ENCODE measurements around the gene PTPA. TPM values are rescaled to one million over a fixed set of nuclear protein-coding genes. Genes with fewer than 3 reads are reported as not detected.
A peak's percentile ranks its signal among the peaks of the same experiment; 100 is the strongest.

PTPA gene
- total RNA-seq, 6 donors from 2014 or later: 48.2 to 130 (median 67.2) TPM

GRCh38 chr9:129131300-129132145 is 20.3 kb downstream of the PTPA start:
- TF ChIP-seq CTCF (IDR thresholded peaks at IDR 0.05) (peak; percentile 93 to 99 (median 97)), POLR2AphosphoS5 (IDR thresholded peaks at IDR 0.05) (no peak), EP300 (IDR thresholded peaks at IDR 0.05) (no peak)
- peaks cover 6 to 17% (median 11%) of the 10 kb centered on the region in 4 donors for H3K4me1 ChIP-seq
- no peaks in the 10 kb centered on the region for H3K9me3 ChIP-seq
- peaks cover 14 to 71% (median 37%) of the 10 kb centered on the region in 4 donors for H3K36me3 ChIP-seq
- DNase-seq (peak; percentile 83 to 91), ATAC-seq (ENCODE audit: low FRiP score in 2 of 2) (peak; percentile 87 to 95)
- H3K4me3 ChIP-seq: no peak overlapping the region
- WGBS, 2 donors: 42 to 79% methylated on average over 6 to 13 of the region's 13 CpGs
- H3K27me3 ChIP-seq: no peaks in the 10 kb centered on the region
- no peak overlapping the region for H3K27ac ChIP-seq

- peaks cover 6 to 15% (median 12%) of the 10 kb centered on the region in 4 donors for H3K4me1 ChIP-seq
- H3K9me3 ChIP-seq: no peaks in the 10 kb centered on the region
- H3K27me3 ChIP-seq: no peaks in the 10 kb centered on the region
- DNase-seq: no peak
- no peak overlapping the region for H3K4me3 ChIP-seq
- no peak overlapping the region for H3K27ac ChIP-seq
- H3K36me3 ChIP-seq: peaks cover 15 to 80% (median 44%) of the 10 kb centered on the region in 4 donors
- TF ChIP-seq EP300 (IDR thresholded peaks at IDR 0.05): no peak
- TF ChIP-seq POLR2A (IDR thresholded peaks at IDR 0.05): no peak
- TF ChIP-seq POLR2AphosphoS5 (IDR thresholded peaks at IDR 0.05): no peak
- no peak for TF ChIP-seq CTCF (IDR thresholded peaks at IDR 0.05)
- ATAC-seq (ENCODE audit: low FRiP score in 2 of 2): no peak
- WGBS, 2 donors: 80 to 89% methylated on average over 1 to 4 of the region's 4 CpGs
These were observed 21.9 kb downstream of the PTPA start for GRCh38 chr9:129133082-129133481.

- no peaks in the 10 kb centered on the region for H3K9me3 ChIP-seq
- no peak overlapping the region for H3K27ac ChIP-seq
- peaks cover 10 to 65% (median 35%) of the 10 kb centered on the region in 4 donors for H3K36me3 ChIP-seq
- peaks cover 27 to 34% (median 32%) of the 10 kb centered on the region in 4 donors for H3K4me1 ChIP-seq
- WGBS, 2 donors: 91 to 96% methylated on average over 6 of the region's 6 CpGs
- ATAC-seq (ENCODE audit: low FRiP score in 2 of 2) (no peak), DNase-seq (no peak)
- no peak for TF ChIP-seq POLR2AphosphoS5 (IDR thresholded peaks at IDR 0.05)
- TF ChIP-seq CTCF (IDR thresholded peaks at IDR 0.05): no peak
- TF ChIP-seq POLR2A (IDR thresholded peaks at IDR 0.05): no peak
- H3K27me3 ChIP-seq: no peaks in the 10 kb centered on the region
- H3K4me3 ChIP-seq: no peak overlapping the region
These were observed 24.3 kb downstream of the PTPA start for GRCh38 chr9:129135476-129135875.

GRCh38 chr9:129136446-129137035 is 25.3 kb downstream of the PTPA start:
- H3K27ac ChIP-seq: peak overlapping the region in 2 of 4 donors; percentile 27 to 99
- peaks cover 36 to 42% (median 41%) of the 10 kb centered on the region in 4 donors for H3K4me1 ChIP-seq
- 80 to 84% methylated on average over 11 to 16 of the region's 16 CpGs for WGBS, 2 donors

More at GRCh38 chr9:129136446-129137035, 25.3 kb downstream of the PTPA start:
- ATAC-seq (ENCODE audit: low FRiP score in 2 of 2): no peak
- no peak for TF ChIP-seq POLR2A (IDR thresholded peaks at IDR 0.05)
- no peak for TF ChIP-seq POLR2AphosphoS5 (IDR thresholded peaks at IDR 0.05)
- TF ChIP-seq CTCF (IDR thresholded peaks at IDR 0.05): no peak
- TF ChIP-seq EP300 (IDR thresholded peaks at IDR 0.05): no peak
- Histone ChIP-seq H3K9me3 (no peaks in the 10 kb centered on the region), H3K36me3 (peaks cover 10 to 56% (median 34%) of the 10 kb centered on the region in 4 donors), H3K4me3 (no peak overlapping the region), H3K27me3 (no peaks in the 10 kb centered on the region)
- DNase-seq: peak in 1 of 2 donors; percentile 41
